GM18867 (cell line): ENCODE measurements around the gene SLC2A8.

ENCODE experiments used
- ATAC-seq: cut with Tn5 transposase; IDR thresholded peaks from one replicate; pipeline ENCODE4 v1.9.1; 2021; ENCODE audit warnings: mild to moderate bottlenecking, moderate library complexity; ENCODE audit not compliant: unreplicated experiment

Gene SLC2A8

DNA sequence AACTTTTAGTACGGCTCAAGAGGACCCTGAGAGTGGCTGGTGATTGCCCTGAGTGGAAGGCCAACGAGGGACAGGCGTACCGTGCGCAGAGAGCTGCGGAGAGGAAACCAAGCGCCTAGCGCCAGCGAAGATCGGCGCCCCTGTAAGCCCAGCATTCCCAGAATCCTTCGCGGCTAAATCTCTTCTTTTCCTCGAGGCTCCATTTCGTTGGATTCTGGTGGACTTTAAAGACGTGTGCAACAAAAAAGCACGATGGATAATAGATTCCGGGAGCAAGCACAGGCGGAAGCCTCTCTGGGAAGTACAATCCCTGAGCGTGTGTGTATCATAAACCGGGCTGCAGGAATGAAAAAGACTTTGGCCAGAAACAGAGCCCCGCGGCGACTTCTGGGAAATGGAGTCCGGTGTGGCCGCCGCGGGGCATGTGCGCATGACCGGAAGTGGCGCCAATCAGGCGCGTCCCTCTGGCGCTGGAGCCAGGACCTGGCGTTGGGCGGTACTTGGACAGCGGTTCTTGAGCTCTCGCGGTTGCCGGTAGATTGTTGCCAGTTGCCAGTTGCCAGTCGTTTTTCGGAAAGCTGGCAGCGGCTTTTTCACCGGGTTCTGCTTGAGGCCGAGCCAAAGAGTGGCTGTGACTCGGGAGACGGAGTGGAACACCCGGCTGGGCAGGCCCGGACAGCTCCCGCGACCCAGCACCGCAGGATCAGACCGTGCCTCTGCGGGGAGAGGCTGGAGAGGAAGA lies 27.1 kb downstream of the SLC2A8 start, which contains the start of gene ZNF79:
TSS of gene ZNF79 (plus strand) at position 449 of the 742 bp plus-strand sequence. CDS start 406 bp downstream, outside the sequence.
- ATAC-seq, result peak; percentile 84

DNA sequence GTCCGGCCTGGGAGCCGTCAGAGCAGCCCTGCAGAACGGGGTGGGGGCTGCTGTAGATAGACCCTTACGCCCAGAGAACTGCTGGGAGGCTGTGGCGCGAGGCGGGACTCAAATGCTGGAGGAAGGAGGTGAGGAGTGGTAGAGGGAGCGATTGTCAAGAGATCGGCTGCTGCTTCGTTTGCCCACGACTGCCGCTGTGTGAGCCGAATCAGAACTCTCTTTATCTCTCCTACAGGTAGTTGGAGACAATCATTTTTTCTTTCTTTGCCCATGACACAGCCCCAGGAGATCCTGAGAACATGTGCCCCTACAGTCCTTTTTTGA lies 27.7 kb downstream of the SLC2A8 start:
- ATAC-seq, result no peak

DNA sequence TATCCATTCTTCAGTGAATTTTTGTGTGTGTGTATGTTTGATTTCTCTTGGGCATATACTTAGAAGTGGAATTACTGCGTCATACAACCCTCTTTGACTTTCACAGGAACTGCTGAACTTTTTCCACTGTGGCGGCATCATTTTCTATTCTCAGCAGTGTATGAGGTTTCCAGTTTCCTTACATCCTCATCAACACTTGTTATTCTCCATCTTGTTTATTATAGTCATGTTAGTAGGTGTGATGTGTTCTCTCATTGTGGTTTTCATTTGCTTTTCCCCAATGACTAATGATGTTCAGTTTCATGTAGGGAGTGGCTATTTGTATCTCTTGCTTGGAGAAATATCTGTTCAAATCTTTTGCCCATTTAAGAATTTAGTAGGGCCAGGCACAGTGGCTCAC lies 29.8 kb downstream of the SLC2A8 start:
- no peak for ATAC-seq

DNA sequence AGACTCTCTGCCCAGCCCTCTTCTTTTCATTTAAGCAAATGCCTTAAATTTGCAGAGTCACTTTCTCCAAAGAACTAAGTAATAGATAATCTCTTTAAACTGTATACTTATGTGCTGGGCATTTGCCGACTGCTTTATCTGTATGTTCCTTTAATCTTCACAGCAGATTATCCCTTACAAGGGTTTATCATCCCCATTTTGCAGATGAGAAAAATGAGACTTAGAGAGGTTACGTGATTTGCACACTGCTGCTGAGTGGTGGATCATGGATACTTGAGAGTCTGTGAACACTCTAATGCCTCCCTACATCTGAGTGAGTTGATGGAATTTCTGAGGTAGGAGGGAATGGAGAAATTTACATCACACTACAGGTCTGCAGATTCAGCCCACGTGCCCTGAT lies 31.4 kb downstream of the SLC2A8 start:
- no peak for ATAC-seq

DNA sequence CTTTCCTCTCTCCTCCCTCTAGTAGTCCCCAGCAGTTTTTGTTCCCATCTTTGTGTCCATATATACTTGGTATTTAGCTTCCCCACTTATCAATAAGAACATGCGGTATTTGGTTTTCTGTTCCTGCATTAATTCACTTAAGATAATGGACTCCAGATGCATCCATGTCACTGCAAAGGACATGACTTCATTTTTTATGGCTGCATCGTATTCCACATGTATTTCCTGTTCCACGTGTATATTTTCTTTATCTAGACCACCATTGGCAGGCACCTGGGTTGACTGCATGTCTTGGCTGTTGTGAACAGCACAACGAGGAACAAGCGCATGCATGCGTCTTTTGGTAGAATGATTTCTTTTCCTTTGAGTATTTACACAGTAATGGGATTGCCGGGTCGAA lies 33.4 kb downstream of the SLC2A8 start:
- no peak for ATAC-seq

DNA sequence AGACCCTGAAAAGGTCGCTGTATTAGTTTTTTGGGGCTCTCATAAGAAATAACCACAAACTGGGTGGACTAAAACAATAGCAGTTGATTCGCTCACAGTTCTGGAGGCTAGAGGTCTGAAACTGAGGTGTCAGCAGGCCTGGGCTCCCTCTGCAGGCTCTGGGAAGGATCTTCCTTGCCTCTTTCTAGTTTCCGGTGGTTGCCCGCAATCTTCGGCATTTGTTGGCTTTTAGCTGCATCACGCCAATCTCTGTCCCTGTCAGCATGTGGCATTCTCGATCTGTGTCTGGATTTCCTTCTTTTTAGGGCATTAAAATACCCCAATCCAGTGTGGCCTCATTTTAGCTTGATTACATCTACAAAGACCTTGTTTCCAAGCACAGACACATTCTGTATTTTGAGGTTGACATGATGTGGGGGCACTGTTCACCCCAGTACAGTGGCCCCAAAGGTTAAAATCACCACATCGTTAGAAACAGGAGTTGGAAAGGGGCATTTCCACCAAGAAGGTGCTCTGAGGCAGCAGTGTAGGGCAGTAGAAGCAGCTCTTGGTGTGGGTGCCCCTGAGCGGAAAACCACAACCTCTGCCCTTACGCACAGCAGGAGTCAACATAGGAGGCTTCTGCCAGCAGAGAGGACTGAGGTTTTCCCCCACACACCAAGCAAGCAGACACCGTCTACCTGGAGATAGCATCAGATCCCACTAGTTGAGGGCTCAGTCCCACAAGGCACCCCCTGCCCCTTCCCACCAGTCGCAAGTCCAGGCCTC lies 40.7 kb downstream of the SLC2A8 start:
- ATAC-seq, result no peak

DNA sequence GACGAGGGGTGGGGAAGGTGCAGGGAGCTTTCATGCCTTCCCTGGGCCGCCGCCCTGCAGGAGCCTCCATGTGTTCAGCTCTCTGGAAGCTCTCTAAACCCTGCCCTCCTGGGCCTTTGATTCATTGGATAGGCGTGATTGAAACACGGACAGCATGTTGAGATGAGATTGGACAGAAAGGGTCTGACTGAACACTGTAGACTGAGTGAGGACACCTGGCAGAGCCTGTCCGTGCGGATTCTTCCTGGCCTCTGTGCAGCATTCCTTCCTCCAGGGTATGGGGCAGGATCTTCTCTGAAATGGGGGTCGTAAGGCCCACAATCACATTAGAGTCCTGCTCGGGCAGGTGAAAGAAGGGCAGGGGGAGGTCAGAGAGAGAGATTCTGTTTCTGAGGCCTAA lies 41.4 kb downstream of the SLC2A8 start:
- ATAC-seq, result no peak

DNA sequence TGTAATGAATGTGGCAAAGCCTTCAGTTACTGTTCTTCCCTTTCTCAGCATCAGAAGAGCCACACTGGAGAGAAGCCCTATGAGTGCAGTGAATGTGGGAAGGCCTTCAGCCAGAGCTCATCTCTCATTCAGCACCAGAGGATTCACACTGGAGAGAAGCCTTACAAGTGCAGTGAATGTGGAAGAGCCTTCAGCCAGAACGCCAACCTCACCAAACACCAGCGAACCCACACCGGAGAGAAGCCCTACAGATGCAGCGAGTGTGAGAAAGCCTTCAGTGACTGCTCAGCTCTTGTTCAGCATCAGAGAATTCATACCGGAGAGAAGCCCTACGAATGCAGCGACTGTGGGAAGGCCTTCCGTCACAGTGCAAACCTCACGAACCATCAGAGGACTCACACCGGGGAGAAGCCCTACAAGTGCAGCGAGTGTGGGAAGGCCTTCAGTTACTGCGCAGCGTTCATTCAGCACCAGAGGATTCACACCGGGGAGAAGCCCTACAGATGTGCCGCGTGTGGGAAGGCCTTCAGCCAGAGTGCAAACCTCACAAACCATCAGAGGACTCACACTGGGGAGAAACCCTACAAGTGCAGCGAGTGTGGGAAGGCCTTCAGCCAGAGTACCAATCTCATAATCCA lies 47.4 kb downstream of the SLC2A8 start:
- ATAC-seq, result no peak

DNA sequence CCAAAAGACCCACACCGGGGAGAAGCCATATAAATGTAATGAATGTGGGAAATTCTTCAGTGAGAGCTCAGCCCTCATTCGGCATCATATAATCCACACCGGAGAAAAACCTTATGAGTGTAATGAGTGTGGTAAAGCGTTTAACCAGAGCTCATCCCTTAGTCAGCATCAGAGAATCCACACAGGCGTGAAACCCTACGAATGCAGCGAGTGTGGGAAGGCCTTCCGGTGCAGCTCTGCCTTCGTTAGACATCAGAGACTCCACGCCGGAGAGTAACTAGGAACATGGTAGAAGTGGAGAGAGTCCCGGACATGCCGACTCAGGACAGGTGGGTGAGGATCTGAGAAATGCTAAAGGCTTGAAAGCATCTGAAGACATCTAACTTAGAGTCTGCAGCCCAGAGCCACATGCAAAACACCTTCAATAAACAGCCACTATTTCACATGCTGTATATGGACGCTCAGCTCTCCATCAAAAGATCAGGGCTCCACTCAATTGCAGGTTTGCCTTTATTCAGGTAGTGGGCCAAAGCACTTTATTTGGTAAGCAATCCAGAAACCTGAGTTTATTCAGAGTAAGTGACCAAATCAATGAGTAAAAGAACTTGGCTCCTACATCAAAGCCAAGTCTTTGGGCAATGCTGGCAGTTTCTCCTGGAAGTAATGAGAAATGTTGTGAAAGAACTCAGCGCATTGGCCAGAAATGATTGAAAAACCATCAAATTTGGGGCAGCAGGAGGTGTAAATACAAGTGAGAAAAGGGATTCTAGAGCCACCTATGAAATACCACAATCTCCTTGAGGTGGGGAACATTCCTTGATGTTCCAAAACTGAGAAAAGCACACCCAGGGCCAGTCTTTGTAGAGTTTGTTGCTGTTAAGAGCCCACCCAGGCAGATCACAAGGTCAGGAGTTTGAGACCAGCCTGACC lies 48.2 kb downstream of the SLC2A8 start:
- ATAC-seq, result no peak

DNA sequence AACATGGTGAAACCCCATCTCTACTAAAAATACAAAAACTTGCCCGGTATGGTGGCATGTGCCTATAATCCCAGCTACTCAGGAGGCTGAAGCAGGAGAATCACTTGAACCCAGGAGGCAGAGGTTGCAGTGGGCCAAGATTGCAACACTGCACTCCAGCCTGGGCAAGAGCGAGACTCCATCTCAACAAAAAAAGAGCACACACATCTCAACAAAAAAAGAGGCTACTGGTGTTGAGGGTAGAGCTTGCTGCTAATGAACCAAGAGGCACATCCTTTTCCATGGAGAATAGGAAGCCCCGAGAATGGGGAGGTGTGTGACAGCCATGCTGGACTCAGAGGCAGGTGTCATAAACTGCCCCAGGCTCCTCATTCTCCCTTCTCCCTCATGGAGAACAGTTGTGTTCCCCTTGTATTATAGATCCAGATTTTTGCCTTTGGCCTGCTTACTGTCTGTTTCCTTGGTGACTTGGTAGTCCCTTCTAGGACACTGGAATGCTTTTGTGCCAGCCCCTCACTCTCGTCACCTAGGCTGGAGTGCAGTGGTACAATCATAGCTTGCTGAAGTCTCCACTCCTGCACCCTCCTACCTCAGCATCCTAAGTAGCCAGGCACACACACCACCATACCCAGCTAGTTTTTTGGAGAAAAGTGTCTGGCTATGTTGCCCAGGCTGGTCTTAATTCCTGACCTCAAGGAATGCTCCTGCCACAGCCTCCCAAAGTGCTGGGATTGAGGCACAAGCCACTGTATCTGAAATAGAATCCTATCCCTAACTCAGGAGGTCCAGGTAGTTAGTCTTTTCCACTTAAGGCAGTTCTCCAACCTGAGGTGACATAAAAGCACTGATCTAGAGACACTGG lies 49.1 kb downstream of the SLC2A8 start:
- no peak for ATAC-seq

DNA sequence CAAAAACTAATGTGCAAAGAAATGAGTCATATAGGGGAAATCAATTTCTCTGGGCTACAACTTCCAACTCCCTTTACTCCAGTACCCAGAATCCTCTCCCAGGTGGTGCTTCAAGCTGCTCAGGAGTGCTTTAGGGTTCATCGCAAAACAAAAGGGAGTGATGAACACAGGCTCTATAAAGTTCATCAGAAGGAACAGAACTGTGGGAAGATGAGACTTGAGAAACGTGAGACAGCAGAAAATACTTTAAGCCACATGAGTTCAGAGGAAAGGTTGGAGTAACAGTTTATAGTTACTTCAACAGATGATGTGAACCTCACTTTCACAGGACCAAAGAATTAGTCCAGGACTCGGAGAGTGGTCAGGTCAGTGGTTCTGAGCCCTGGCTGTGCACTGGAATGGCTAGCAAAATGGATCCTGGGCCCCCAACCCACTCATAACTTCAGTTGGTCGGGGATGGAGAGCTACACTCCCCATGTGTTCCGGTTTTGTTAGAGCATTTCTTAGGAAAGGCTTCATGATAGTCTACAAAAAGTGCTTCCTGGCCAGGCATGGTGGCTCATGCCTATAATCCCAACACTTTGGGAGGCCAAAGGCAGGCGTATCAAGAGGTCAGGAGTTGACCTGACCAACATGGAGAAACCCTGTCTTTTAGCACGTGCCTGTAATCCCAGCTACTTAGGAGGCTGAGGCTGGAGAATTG lies 49.9 kb downstream of the SLC2A8 start:
- ATAC-seq, result no peak

DNA sequence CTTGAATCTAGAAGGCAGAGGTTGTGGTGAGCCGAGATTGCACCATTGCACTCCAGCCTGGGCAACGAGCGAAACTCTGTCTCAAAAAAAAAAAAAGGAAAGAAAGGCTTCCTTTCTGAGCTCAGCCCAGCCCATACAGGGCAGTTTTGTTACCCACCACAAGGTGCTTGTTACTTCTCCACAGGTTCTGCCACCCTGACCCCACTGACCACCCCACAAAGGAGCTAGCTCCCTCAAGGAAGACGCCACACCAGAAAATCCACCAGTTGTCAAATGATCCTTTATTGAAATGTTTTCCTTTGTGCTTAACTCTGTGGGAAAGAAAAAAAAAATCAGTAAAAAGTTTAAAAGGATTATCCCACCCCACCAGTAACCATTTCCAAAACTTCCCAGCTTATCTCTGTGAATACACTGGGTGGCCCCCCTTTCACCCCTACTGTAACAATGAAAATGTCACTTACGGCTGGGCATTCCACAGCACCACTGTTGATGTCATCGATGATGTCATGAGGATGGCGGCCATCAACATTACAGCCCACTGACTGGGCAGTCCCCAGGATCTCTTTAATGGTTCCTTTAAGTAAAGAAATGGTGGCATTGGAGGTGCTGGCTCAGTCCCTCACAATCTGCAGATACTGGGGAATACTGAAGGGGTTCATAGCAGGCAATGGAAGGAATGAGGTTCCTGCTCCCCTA lies 50.6 kb downstream of the SLC2A8 start:
- no peak for ATAC-seq

DNA sequence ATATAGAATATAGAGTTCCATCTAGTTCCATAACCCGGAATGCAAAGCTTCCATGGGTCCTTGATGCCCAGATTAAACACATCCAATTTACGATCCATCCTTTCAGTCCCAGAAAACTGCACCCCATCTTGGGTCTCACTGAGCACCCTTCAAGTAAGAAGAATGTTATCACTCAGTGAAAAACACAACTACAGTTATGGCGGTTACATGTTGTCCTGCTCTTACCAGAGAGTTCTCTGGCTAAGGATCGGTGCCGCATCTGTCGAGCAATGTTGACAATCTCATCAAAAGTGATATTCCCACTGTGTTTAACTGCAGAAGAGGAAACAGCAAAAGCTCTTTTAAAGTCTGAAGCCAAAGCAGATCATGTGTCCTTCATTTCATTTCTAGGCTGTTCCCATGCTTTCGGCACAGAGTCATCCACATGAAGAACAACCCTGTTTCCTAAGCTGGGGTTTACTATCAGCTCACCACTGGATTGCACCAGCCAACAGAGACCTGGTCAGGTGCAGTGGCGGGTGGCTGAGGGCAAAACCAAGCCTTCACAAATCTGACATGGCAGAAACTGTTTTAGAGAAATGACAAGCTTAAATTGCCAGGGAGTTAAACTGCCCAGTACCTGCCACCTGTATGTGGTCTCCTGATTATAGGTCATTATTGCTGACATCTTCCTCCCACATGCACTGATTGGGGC lies 51.3 kb downstream of the SLC2A8 start:
- ATAC-seq, result no peak

DNA sequence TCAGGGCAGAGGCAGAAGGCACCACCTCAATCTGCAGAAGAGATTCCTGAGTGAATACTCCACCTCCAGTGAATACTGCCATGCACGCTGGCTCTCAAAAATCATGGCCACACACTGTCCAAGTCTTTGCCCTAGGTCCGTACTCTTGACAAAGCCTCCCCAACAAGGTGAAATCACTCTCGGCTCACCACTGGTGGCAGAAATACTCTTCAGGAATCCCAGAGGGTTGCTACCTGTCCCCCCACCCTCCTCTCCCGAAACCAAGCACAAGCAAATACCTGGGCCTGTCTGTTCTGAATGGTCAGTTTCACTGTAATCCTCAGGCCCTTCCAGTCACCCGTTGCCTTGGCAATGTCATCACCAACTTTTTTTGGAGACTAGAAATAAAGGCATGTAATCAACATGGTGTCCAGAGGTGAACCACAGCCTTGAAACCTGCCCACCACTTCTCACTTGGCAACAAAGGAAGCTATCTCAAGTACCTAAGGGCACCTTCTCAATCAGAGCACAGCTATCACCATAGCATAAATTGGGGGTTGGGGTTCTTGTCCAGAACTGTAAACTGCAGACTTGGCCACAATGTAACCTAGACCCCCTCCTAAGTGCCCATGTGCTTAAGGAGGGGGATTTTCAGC lies 52.5 kb downstream of the SLC2A8 start:
- ATAC-seq, result no peak

DNA sequence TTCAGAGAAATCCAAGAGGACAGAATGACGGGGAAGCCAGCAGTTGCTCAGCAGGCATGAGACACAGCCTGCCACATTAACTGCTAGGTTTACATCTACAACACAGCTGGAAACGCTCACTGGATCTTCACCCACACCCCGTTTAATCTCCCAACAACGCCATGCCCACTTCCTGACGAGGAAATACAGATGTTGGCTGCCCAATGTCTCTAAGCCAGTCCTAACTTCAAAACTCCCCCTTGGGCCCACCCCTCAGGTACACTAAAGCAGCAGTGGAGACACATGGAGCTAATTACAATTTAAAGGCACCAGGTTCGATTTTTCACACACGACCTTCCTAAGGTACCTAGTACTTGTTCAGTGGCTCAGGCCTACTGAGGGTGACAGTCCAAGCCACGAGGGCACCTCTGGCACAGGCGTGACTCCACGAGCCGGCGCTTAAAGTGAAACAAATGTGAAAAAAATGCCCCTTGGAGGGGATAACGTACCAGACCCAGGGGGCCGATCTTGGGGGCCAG lies 53.3 kb downstream of the SLC2A8 start:
- no peak for ATAC-seq

DNA sequence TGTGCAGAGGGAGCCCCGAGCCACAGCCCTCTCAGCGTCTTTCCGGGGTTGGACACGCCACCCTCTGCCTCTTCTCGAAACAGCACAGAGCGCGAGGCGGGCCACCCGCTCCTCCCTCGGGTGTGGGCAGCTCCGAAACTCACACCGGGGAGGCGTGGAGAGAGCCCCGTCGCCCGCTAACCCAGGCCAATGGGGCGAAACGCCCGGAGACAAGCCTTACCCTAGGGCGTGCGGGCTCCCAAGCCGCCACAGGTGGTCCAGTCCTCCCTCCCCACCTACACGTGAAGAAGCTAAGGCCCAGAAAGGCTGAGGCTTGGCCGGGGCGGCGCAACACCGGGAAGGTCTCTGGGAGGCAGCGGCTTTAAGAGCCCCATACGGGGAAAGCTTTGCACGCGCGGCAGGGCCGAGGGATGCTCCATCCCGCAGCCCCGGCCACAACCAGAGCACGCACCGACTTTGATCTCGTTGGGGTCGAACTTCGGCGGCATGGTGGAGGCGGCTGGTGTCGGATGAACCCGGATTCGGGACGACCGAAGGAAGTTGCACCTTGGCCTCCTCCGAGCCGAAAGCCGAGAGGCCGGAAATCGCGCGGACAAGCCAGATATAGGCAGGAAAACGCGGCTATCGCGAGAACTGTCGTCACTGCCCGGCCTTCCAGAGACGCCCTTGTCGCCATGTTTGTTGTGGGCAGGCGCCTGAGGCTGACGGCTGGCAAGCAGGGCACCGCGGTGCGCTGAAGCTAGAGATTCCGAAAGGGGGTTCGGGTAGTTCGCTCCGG lies 54.0 kb downstream of the SLC2A8 start, which contains the start of the genes LRSAM1 and RPL12:
TSS of gene LRSAM1 (plus strand) at position 681 of the 778 bp plus-strand sequence. CDS start 3,018 bp downstream, outside the sequence.
TSS of gene RPL12 (minus strand) at position 577 of the 778 bp plus-strand sequence. CDS start at position 488, 89 bp downstream.
- peak; percentile 61 for ATAC-seq

DNA sequence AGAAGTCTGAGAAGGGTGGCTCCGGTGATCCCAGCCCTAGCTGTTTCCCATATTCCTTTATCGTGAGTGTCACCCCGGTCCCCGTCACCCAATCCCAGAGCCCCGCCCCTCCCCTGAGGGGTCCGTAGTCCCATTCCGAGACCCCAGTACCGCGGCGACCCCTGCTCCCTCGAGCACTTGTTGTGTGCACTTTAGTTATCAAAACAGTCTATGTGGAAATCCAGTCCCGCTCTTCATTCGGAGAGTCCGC lies 54.6 kb downstream of the SLC2A8 start:
- ATAC-seq, result no peak
